ENCODE data around the gene NEMF.

NEMF gene

DNA sequence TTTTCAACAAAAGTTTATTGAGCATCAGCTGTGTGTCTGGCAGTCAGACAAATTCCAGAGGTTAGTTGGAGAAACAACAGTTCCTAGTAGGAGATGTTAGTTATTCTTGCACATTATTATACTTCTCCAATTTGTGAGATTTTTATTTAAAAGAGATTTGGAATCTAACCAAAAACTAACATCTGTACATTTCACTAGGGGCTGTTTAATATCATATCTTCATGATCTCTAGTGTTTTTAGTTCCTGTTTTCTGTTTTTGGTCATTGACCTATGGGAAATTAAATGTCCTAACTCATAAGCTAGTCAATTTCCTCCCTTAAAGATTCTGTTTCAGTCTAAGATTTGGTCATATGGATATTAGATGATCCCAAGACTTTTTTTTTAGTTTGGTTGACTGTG lies 118.8 kb downstream of the NEMF start:
- TF ChIP-seq, protein P1, sequence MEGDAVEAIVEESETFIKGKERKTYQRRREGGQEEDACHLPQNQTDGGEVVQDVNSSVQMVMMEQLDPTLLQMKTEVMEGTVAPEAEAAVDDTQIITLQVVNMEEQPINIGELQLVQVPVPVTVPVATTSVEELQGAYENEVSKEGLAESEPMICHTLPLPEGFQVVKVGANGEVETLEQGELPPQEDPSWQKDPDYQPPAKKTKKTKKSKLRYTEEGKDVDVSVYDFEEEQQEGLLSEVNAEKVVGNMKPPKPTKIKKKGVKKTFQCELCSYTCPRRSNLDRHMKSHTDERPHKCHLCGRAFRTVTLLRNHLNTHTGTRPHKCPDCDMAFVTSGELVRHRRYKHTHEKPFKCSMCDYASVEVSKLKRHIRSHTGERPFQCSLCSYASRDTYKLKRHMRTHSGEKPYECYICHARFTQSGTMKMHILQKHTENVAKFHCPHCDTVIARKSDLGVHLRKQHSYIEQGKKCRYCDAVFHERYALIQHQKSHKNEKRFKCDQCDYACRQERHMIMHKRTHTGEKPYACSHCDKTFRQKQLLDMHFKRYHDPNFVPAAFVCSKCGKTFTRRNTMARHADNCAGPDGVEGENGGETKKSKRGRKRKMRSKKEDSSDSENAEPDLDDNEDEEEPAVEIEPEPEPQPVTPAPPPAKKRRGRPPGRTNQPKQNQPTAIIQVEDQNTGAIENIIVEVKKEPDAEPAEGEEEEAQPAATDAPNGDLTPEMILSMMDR (IDR thresholded peaks at IDR 0.05; ENCODE audit: insufficient read depth, low read depth, low read length, missing control alignments): no peak
- no peak for DNase-seq (ENCODE audit: low read depth)
- H3K4me3 ChIP-seq (ENCODE audit: low read length): no peak overlapping the region

DNA sequence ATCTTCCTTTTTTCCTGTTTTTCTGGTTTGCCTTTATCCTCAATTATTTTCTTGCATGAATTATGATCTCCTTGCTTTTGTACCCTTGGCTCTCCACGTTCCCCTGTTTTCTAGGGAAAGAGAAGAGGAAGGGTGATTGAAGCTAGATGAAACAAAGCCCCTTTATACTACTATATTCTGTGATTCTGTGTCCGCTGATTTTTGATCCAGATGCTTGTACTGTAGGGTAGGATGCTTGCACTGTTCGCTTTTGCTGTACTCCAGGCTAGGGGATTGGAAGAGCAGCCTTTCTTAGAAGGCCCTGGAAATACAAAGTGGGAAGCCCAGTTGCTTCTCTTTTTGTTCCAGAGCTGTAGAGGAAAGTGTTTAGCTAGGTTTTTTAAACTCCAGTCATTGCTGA lies 119.7 kb downstream of the NEMF start:
- H3K4me3 ChIP-seq (ENCODE audit: low read length): no peak overlapping the region
- TF ChIP-seq, protein P1 (IDR thresholded peaks at IDR 0.05; ENCODE audit: insufficient read depth, low read depth, low read length, missing control alignments): no peak
- DNase-seq (ENCODE audit: low read depth): no peak

Measured in epithelial cell of esophagus (primary cell).